Fibroblast of skin of right quadriceps (primary cell): ENCODE results near the gene SETDB1.
"Not testable (repeated sequence)": the region's sequence is repeated elsewhere in the genome, so short reads cannot be mapped to it uniquely, and the experiment has no call there.

Source experiments
- DNase-seq: peaks from one replicate; pipeline ENCODE4 v3.0.0-alpha.2; 2013

Gene SETDB1

DNA sequence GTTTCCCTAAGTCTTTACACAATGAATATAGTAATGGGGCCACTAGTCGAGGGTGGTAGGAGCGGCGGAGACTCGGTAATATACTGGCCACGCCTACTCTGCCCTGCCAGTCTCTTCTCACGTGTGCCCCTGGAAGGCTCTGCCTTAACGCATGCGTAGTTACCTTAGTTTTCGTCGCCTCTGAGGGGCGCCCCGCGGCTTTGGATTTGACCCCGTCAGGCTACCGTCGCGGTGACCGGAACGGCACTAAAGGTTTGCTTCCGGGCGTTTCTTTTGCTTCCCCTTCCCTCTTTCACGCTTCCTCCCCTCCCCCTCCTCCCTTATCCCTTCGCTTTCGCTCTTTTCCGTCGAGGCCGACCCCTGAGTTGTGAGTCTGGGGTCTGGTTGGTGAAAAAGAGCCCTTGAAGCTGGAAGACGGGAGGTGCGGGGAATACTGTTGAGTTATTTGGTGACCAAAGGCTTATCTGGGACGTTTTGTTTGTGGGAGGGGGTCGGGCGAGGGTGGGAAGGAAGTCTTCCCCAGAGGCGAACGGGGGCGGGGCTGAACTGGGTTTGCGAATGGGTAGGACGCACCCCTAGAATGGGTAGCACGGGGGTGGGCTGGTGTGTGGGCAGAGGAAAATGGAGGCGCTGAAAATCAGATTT is at the start of gene SETDB1:
Gene SETDB1, plus strand, starts transcription at position 267 of the 645 bp plus-strand sequence. CDS start 1,352 bp downstream, outside the sequence.
- peak; percentile 97 for DNase-seq

DNA sequence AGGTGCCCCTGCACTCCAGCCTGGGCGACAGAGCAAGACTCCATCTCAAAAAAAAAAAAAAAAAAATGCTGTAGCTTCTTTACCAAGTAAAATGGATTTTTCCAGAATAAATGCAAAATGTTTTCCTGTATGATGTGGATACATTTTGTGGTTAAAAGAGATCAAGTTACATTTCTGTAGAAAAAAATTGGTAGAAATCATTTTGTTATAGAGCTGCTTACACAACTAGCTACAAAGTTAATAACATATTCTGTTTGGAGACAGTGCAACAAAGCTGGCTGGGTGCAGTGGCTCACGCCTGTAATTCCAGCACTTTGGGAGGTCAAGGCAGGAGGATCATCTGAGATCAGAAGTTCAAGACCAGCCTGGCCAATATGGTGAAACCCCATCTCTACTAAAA is 47.2 kb upstream of the SETDB1 start:
- peak; percentile 29 for DNase-seq

DNA sequence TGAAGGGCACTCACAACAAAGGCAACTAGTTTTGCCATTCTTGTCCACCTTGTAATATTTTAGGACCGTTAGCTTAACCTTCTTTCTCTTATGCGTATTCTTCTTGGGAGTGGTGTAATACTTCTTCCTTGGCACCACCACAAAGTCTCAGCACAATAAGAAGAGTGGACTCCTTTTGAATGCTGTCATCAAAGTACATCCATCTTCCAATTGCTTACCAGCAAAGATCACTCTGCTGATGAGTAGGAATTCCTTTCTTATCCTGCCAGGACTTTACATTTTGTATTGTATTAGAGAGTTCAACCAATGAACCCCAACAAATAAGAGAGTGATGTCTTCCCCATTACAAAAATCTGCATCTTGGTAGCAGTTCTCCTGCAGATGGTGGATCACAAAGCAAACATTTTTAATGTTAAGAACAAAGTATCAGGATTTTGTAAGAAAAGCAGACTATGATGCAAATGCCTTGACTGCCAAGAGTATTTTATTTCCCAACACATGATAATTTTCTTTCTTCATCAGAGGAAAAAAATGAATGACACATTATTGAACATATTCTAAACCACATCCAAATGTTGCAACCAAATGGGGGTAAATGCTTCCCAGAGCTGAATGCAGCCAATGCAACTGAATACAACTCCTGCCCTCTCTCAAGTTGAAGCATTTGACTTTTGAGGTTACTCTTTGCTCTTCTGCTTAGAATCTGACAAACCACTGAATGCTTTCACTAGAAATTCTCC is 44.7 kb upstream of the SETDB1 start:
- DNase-seq, result peak; percentile 97

DNA sequence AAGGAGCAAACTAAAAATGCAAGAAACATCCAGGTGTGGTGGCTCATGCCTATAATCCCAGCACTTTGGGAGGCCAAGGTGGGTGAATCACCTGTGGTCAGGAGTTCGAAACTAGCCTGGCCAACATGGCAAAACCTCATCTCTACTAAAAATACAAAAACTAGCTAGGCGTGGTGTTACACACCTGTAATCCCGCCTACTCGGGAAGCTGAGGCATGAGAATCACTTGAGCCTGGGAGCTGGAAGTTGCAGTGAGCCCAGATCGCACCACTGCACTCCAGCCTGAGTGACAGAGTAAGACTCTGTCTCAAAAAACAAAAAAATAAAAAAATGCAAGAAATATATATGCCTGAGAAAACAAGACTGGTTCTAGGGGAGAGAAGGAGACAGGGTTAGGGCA is 43.0 kb upstream of the SETDB1 start:
- DNase-seq, result not testable (repeated sequence)

DNA sequence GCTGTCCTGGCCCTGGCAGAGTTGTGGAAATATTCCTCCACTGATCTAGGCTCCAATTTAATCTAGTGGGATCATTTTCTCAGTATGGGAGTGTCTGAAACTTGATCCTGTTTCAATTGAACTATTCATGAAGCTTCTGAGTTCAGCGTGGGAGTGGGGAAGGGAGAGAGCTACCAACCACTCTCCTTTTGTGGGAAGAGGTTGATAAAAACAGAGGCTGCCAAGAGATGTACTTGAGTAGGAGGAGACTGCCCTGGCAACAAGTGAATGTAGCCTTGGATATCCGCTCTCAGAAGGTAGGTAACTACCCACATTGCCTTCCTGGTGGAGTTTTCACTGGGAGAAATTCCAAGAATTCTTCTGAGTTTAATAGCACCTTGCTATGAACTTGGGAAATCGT is 39.1 kb upstream of the SETDB1 start, which contains the start of gene CTXND2:
Gene CTXND2, plus strand, starts transcription at position 119 of the 400 bp plus-strand sequence. CDS start 25,179 bp downstream, outside the sequence.
- no peak for DNase-seq

DNA sequence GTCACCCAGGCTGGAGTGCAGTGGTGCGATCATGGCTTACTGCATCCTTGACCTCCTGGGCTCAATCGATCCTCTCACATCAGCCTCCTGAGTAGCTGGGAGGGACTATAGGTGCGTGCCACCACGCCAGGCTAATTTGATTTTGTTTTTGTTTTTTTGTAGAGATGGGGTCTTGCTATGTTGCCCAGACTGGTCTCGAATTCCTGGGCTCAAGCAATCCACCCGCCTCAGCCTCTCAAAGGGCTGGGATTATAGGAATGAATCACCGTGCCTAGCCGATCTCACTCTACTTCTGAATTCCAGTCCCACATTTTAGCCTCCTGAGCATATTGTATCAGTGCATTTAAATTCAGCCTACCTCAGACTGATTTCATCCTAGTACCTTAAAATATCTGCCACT is 37.4 kb upstream of the SETDB1 start:
- DNase-seq, result no peak

DNA sequence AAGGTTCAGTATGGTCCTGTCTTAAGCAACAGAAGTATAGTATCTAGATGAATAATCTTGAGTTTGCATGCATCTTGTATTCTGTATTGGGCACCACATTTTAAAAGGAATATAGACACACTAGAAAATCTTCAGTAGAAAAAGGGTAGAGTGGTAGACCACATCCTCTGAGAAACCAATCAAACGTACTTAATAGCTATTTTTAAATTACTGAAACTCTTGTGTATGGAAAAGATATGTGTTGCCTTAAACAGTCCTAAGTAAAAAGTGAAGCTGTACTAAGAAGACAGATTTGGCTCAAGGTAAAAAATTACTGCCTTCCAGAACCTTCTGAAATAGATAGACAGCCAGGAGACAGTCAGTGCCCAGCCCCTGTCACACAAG is 36.1 kb upstream of the SETDB1 start:
- DNase-seq, result no peak

DNA sequence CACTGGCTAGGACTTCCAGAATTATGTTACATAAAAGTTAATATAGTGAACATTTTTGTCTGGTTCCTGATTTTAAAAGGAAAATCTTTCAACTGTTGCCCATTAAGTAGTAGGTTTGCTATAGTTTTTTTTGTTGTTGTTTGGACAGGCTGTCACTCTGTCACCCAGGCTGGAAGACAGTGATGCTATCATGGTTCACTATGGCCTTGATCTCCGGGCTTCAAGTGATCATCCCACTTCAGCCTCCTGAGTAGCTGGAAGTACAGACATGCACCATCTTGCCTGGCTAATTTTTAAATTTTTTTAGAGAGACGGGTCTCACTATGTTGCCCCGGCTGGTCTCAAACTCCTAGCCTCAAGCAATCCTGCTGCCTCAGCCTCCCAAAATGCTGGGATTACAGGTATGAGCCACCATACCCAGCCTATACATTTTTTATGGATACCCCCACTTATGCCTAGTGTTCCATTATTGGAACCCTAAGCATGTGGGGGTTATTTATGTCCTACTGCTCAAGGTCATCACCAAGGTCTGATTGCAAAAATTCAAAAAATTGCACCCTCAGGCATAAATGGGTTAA is 32.7 kb upstream of the SETDB1 start:
- DNase-seq, result no peak

DNA sequence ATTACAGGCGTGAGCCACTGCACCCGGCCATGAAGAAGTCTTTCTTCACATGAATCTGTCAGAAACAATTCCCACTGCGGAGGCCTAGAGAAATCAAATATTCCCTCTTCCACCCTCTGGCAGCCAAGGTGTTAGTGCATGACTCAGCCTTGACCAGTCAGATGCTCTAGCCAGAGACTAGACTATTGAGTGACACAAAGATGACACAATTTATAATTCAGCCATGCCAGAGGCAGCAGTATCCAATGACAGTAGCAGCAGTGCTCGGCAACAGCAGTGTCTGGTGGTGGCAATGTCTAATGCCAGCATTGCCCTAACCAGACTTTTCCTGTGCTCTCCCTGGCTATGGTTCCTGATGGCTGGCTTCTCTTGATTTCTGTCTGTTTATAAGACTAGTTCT is 30.5 kb upstream of the SETDB1 start:
- no peak for DNase-seq

DNA sequence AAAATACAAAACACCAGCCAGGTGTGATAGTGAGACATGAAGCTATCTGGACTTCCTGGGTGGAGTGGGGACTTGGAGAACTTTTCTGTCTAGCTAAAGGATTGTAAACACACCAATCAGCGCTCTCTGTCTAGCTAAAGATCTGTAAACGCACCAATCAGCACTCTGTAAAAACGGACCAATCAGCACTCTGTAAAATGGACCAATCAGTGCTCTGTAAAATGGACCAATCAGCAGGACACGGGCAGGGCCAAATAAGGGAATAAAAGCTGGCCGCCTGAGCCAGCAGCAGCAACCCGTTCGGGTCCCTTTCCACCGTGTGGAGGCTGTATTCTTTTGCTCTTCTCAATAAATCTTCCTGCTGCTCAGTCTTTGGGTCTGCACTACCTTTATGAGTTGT is 26.4 kb upstream of the SETDB1 start:
- DNase-seq, result not testable (repeated sequence)

DNA sequence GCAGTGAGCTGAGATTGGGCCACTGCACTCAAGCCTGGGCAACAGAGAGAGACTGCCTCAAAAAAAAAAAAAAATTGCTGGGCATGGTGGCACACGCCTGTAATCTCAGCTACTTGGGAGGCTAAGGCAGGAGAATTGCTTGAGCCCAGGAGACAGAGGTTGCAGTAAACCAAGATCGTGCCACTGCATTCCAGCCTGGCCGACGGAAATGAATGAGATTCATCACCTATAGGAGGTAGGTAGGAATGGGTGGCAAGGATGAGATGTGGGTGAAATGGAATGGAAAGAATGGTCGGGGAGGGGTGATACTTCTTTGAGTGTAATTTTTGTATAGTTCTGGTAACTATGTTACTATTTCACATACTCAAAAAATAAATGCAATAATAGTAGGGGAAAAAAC is 23.8 kb upstream of the SETDB1 start:
- DNase-seq, result no peak

DNA sequence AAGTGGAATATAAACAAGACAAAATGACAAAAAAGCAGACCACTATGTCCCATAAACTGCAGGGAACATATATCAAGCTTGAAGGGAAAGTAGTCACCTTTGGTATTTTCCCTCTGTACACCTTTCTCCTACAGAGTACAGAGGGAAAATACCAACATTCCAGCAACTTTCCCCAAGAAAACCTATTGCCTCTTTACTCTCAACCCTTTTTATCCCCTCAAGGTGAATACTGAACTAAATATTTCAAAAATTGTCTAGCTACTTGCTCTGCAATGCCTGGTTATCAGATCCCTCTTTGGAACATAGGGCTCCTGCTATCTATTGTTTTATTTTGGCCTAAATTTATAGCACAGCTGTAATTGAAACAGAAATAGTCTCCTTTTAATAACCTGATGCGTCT is 23.4 kb upstream of the SETDB1 start:
- DNase-seq, result no peak

DNA sequence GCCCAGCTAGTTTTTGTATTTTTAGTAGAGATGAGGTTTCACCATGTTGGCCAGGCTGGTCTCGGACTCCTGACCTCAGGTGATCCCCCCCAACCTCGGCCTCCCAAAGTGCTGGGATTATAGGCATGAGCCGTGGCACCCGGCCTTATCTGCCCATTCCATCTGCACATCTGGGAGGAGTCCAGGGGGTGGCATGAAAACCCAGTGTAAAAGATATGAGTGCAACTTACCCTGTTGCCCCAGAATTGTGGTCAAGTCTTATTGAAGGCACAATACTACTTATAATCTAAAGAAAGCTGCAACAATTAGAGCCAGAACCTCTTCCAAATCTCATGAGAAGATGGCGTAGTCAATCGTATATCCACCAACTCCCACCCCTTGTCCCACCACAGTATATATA is 20.9 kb upstream of the SETDB1 start:
- no peak for DNase-seq

DNA sequence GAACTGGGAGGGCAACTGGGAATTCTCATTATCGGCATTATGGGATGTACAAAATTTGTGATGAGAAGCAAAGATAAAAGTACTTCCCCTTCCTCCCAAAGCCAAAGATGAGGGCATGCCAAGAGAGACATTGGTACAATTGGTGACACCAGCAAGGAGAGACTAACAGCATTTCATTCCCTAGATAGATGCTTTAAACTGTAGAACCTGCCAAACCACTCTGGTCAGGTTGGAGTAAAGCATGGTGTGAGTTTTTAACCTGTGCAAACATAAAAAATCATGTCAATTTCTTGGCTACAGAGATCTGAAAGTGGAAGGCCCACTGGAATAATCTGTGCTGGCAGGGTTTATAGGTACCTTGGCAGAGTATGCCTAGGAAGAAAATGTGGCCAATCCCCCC is 19.8 kb upstream of the SETDB1 start:
- DNase-seq, result no peak

DNA sequence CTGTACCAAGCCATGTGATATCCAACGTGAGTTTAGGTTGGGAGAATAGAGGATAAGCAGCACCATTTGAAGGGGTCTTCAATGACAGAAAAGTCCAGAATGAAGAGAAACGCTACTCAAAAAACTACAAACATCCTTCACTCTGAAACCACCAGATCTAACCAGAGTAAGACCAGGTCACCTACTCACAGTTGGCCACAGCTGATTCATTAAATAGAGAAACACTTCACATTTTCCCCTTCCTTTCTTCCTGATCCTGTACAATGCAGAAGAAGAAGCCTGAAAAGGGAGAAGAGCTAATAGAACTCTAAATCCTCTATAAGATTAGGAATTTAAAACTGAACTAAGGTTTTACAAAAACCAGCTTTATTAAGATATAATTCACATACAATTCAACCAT is 19.4 kb upstream of the SETDB1 start:
- DNase-seq, result no peak

DNA sequence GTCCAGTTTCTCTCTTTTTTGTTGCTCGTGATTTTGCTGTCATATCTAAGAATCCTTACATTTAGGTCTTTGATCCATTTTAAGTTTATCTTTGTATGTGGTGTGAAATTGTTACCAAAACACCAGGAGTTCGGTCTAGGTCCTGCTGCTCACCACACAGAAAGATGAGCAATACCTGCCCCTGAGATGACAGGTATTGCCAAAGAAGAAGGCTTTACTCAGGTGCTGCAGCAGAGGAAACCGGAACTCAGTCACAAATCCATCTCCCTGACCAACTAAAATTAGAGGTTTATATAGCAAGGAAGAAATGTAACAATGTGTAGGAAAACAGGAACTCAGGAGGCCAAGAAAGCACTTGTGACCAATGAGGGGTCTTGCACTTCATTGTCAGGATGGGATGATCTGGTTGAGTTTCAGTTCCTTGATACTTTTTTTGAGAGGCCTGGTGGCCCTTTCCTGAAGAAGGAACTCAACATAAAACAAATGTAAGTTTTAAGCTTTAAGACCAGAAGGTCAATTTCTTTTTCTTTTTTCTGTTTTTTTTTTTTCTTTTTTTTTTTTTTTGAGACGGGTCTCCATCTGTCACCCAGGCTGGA is 16.5 kb upstream of the SETDB1 start:
- DNase-seq, result no peak

DNA sequence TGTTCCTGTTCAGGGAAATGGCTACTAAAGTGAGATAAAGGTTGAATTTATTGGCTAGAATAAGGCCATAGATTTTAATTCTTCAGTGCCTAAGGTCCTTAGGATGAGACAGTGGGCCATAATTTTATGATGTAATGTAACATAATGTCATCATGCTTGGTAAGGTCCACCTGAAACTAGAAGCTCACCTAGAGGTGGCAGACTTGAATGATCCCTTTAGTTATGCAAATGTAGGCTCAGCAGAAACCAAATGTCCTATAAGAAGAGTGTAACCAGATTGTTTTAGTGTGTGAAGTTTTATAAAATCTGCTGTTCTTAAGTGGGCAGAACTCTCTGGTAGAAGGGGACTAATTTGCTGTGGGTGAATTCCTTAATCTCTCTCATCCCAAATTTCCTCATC is 13.5 kb upstream of the SETDB1 start:
- DNase-seq, result no peak

DNA sequence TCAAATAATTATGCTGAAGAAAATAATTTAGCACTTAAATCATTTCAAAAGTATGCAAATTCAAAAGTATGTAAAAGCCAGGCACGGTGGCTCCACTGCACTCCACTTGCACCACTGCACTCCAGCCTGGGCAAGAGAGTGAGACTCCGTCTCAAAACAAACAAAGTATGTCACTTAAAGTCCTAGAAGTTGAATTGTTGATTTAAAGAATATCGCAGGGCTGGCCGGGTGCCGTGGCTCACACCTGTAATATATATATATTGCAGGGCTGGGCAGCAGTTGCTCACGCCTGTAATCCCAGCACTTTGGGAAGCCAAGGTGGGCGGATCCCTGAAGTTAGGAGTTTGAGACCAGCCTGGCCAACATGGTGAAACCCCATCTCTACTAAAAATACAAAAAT is 8.8 kb upstream of the SETDB1 start:
- DNase-seq, result no peak

DNA sequence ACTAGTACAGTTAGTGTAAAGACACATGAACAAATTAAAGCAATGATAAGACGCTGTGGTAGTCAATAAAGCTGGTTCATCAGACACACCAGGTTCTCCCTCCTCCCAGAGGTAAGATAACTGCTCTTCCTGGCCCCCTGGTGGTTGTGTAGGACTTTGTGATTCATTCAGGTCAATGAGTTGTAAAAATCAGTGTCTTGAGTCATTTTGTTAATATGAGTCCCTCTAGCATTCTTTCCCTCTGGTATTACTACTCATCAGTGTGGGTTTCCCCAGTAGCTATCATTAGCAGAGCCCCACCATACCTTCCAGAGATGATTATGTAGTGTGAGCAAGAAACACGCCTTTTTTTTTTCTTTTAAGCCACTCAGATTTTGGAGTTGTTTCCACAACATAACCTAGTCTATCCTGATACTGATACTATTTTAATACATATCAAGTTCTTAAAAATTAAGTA is 3.6 kb upstream of the SETDB1 start:
- peak; percentile 94 for DNase-seq

DNA sequence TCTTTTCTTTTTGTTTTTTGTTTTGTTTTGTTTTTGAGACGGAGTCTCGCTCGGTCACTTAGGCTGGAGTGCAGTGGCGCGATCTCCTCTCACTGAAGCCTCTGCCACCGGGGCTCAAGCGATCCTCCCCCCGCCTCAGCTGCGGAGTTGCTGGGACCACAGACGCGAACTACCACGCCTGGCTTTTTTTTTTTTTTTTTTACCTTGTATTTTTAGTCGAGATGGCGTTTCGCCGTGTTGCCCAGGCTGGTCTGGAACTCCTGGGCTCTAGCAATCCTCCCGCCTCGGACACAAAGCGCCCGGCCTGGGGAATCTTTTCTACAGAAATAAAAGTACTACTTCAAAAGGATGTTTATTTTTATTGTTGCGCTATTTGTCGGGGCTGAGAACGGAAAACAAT is 1.1 kb upstream of the SETDB1 start:
- DNase-seq, result no peak

DNA sequence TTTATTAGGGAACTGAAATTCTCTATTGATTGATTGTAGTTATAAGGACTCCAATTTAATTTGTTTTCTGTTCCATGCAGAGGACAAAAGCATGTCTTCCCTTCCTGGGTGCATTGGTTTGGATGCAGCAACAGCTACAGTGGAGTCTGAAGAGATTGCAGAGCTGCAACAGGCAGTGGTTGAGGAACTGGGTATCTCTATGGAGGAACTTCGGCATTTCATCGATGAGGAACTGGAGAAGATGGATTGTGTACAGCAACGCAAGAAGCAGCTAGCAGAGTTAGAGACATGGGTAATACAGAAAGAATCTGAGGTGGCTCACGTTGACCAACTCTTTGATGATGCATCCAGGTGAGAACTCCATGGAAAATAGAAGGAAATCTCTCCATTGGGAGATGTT is 1.5 kb downstream of the SETDB1 start:
- no peak for DNase-seq

DNA sequence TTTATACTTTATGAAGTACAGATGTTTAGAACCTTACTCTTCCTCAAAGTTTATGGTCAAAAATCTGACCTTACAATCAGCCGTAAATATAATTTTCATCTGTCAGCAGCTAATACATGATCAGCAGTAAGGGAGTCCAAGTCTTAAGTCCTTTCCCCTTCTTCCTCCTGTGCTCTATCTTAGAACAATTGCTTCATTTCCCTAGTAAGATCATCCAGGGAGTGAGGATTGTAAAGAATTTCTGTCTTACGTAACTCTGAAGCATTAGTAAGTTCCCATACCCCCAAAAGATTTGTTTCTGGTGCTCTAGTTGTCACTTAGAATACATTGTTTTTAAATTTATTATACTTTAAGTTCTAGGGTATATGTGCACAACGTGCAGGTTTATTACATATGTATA is 2.1 kb downstream of the SETDB1 start:
- peak; percentile 48 for DNase-seq

DNA sequence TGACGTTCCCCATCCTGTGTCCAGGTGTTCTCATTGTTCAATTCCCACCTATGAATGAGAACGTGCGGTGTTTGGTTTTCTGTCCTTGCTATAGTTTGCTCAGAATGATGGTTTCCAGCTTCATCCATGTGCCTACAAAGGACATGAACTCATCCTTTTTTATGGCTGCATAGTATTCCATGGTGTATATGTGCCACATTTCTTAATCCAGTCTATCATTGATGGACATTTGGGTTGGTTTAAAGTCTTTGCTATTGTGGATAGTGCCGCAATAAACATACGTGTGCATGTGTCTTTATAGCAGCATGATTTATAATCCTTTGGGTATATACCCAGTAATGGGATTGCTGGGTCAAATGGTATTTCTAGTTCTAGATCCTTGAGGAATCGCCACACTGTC is 2.6 kb downstream of the SETDB1 start:
- not testable (repeated sequence) for DNase-seq

DNA sequence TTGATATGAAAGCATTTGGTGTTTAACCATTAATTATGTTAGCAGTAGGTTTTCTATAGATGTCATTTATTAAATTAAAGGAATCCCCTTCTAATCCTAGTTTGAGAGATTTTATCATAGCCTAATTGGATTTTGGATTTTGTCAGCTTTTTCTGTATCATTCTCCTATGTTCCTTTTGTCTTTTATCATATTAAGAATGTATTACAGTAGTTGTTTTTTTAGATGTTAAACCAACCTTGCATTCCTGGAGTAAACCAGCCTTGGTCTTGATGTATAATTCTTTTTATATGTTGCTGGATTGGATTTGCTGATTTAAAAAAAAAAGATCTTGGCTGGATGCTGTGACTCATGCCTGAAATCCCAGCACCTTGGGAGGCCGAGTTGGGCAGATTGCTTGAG is 5.6 kb downstream of the SETDB1 start:
- peak; percentile 20 for DNase-seq
